HG03469 (cell line): Measurements from ENCODE around the gene PBRM1.
"Not testable (repeated sequence)": the region's sequence is repeated elsewhere in the genome, so short reads cannot be mapped to it uniquely, and the experiment has no call there.

Experiments
- ATAC-seq: cut with Tn5 transposase; IDR thresholded peaks from one replicate; pipeline ENCODE4 v1.9.1; 2021; ENCODE audit warnings: mild to moderate bottlenecking, moderate library complexity, moderate number of reproducible peaks; ENCODE audit not compliant: unreplicated experiment

PBRM1 gene

GRCh38 chr3:52704611-52705437 is 19.1 kb upstream of the PBRM1 start:
- no peak for ATAC-seq

- ATAC-seq: no peak
Measured at GRCh38 chr3:52703341-52703740, 17.6 kb upstream of the PBRM1 start.

GRCh38 chr3:52697632-52697965 is 11.9 kb upstream of the PBRM1 start:
- ATAC-seq: no peak

GRCh38 chr3:52696830-52697631 is 11.3 kb upstream of the PBRM1 start:
- no peak for ATAC-seq

- ATAC-seq: no peak
Measured at GRCh38 chr3:52695798-52696671, 10.3 kb upstream of the PBRM1 start.

GRCh38 chr3:52694528-52695189 is 8.9 kb upstream of the PBRM1 start:
- no peak for ATAC-seq

- ATAC-seq: no peak
Measured at GRCh38 chr3:52693071-52693470, 7.4 kb upstream of the PBRM1 start.

GRCh38 chr3:52690560-52690959 is 4.8 kb upstream of the PBRM1 start:
- no peak for ATAC-seq

- no peak for ATAC-seq
Measured at GRCh38 chr3:52689151-52689550, 3.4 kb upstream of the PBRM1 start.

GRCh38 chr3:52688266-52688665 is 2.6 kb upstream of the PBRM1 start:
- ATAC-seq: no peak

- peak; percentile 51 for ATAC-seq
Measured at GRCh38 chr3:52685285-52685708, 416 bp downstream of the PBRM1 start.

- ATAC-seq: no peak
Measured at GRCh38 chr3:52684184-52684583, 1.5 kb downstream of the PBRM1 start.

GRCh38 chr3:52683611-52684010 is 2.1 kb downstream of the PBRM1 start:
- ATAC-seq: no peak

GRCh38 chr3:52682016-52682415 is 3.7 kb downstream of the PBRM1 start:
- no peak for ATAC-seq

- ATAC-seq: no peak
Measured at GRCh38 chr3:52681596-52681995, 4.1 kb downstream of the PBRM1 start.

- no peak for ATAC-seq
Measured at GRCh38 chr3:52679811-52680210, 5.9 kb downstream of the PBRM1 start.

GRCh38 chr3:52679199-52679538 is 6.5 kb downstream of the PBRM1 start:
- ATAC-seq: no peak

GRCh38 chr3:52678265-52679198 is 7.2 kb downstream of the PBRM1 start:
- ATAC-seq: no peak

GRCh38 chr3:52676201-52676600 is 9.5 kb downstream of the PBRM1 start:
- not testable (repeated sequence) for ATAC-seq

- ATAC-seq: no peak
Measured at GRCh38 chr3:52671676-52672075, 14.0 kb downstream of the PBRM1 start.
